ENCODE results near the gene CHMP2B. TPM values are rescaled to one million over a fixed set of nuclear protein-coding genes. Genes with fewer than 3 reads are reported as not detected.

The CHMP2B gene
- total and polyA plus RNA-seq, 2 of the 8 experiments (the other 6 are each of a cell fraction or from before 2014, with no cell fraction given), result 14.0 to 56.5 TPM

- H2BK15ac ChIP-seq (ENCODE audit: low read length), result no peak overlapping the region
- H3K4ac ChIP-seq (replicated peaks; ENCODE audit: insufficient read length, low read depth, low read length), result no peak overlapping the region
- no peak overlapping the region for H3K14ac ChIP-seq (ENCODE audit: insufficient read length)
- no peak overlapping the region for H2AK5ac ChIP-seq (ENCODE audit: low read depth, low read length)
- no peak overlapping the region for H2BK120ac ChIP-seq (replicated peaks; ENCODE audit: low read depth, low read length)
- no peaks in the 10 kb centered on the region for H3K36me3 ChIP-seq (ENCODE audit: control insufficient read depth in 2 of 4, insufficient read depth in 4 of 4, low read length in 3 of 4)
- no peaks in the 10 kb centered on the region for H3K27me3 ChIP-seq (replicated peaks in 1 of 4; ENCODE audit: control insufficient read depth in 3 of 4, extremely low read depth in 1 of 4, insufficient read depth in 3 of 4, low read length in 3 of 4)
- H3K79me1 ChIP-seq (ENCODE audit: low read depth, low read length), result no peaks in the 10 kb centered on the region
- H2BK12ac ChIP-seq (ENCODE audit: low read depth, low read length), result no peak overlapping the region
- H3K79me2 ChIP-seq (ENCODE audit: control insufficient read depth in 1 of 2, insufficient read depth in 2 of 2, low read length in 2 of 2), result no peaks in the 10 kb centered on the region
- no peak overlapping the region for H4K8ac ChIP-seq (ENCODE audit: extremely low read depth, insufficient read depth, low read length)
- H2BK5ac ChIP-seq (ENCODE audit: low read depth, low read length), result no peak overlapping the region
- 78% methylated on average over 1 of the region's 1 CpG; no CpG with 5 or more reads in 1 of the 2 experiments for WGBS, 2 experiments (ENCODE audit: extremely low coverage in 1 of 2, insufficient coverage in 1 of 2, insufficient read length in 1 of 2, insufficient replicate concordance in 2 of 2, low coverage in 1 of 2, low lambda C conversion rate in 2 of 2, missing lambda C conversion rate in 1 of 2)
- H2AFZ ChIP-seq (ENCODE audit: low read length), result no peak overlapping the region
- no peak overlapping the region for H3K4me3 ChIP-seq (ENCODE audit: extremely low read depth in 1 of 4, insufficient read depth in 2 of 4, low read depth in 3 of 4, low read length in 4 of 4)
- no peak overlapping the region for H3K56ac ChIP-seq (replicated peaks; ENCODE audit: insufficient read length, low read depth, low read length)
- DNase-seq (ENCODE audit: low read depth in 1 of 2, low spot score in 2 of 2) (no peak), FAIRE-seq (no peak)
- no peak overlapping the region for H3K27ac ChIP-seq (ENCODE audit: low read depth, low read length)
- H3K4me2 ChIP-seq (ENCODE audit: insufficient read depth in 1 of 2, low read depth in 2 of 2, low read length in 2 of 2), result no peak overlapping the region
- no peak overlapping the region for H3K18ac ChIP-seq (ENCODE audit: extremely low read depth, low read length)
- no peak overlapping the region for H4K5ac ChIP-seq (ENCODE audit: insufficient read length, low read depth, low read length)
- POLR2A ChIA-PET (ENCODE audit: partially characterized antibody), result no interaction called here
- no peak overlapping the region for H3K23ac ChIP-seq (ENCODE audit: insufficient read length)
- no peak overlapping the region for H2BK20ac ChIP-seq (ENCODE audit: low read length)
- H4K91ac ChIP-seq (replicated peaks; ENCODE audit: insufficient read length, low read length), result no peak overlapping the region
- H3K23me2 ChIP-seq (ENCODE audit: low read depth, low read length), result no peaks in the 10 kb centered on the region
- no peaks in the 10 kb centered on the region for H3K4me1 ChIP-seq (replicated peaks in 1 of 4; ENCODE audit: control insufficient read depth in 3 of 4, insufficient read depth in 4 of 4, low read length in 3 of 4)
- H3K9me3 ChIP-seq (ENCODE audit: insufficient read depth in 2 of 2, low read depth in 1 of 2, low read length in 1 of 2), result no peaks in the 10 kb centered on the region
- no peak overlapping the region for H3K9ac ChIP-seq (replicated peaks in 1 of 4; ENCODE audit: extremely low read depth in 1 of 4, low read depth in 3 of 4, low read length in 3 of 4)
- CTCF ChIA-PET (ENCODE audit: partially characterized antibody), result no interaction called here
- no peaks in the 10 kb centered on the region for H4K20me1 ChIP-seq (replicated peaks in 1 of 2; ENCODE audit: control insufficient read depth in 1 of 2, insufficient read depth in 2 of 2, low read length in 2 of 2)
- no peak for TF ChIP-seq SP4 (IDR thresholded peaks at IDR 0.05; ENCODE audit: low read length)
- TF ChIP-seq, protein P1, sequence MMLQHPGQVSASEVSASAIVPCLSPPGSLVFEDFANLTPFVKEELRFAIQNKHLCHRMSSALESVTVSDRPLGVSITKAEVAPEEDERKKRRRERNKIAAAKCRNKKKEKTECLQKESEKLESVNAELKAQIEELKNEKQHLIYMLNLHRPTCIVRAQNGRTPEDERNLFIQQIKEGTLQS (IDR thresholded peaks at IDR 0.05; ENCODE audit: insufficient read depth, low read depth, low read length), result no peak
- TF ChIP-seq CTBP2 (IDR thresholded peaks at IDR 0.05; ENCODE audit: borderline replicate concordance, insufficient read depth, insufficient read length, low read length), result no peak
- no peak for TF ChIP-seq HDAC6 (IDR thresholded peaks at IDR 0.05; ENCODE audit: low read depth, low read length)
Observed at GRCh38 chr3:87203809-87204208, 23.3 kb upstream of the CHMP2B start.

Data from H1 (cell line).